ENCODE data around the gene RNASEH2B. TPM values are rescaled to one million over a fixed set of nuclear protein-coding genes. Genes with fewer than 3 reads are reported as not detected.

RNASEH2B gene
- total RNA-seq, 1 donor from 2014 or later = 60.5 TPM

DNA sequence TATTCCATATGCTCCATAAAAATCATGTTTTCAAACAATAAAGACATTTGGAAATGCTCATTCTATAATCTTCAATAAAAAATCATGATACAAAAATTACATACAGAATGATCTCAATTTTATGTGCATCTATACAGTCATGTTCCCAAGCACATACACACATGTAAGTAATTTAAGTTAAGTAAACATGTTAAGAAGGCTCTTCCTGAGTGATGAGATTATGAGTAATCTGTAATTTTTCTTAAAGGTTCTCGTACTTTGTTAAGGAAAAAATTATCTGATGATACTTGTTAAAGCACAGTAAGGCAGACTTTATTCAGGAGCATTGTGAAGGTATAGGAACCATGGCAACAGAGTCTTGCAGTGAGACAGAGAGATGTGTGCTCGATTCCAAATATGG, 36.1 kb upstream of the RNASEH2B start:
- Histone ChIP-seq H3K27me3 (no peaks in the 10 kb centered on the region), H3K4me3 (no peak overlapping the region), H3K9me3 (no peaks in the 10 kb centered on the region), H3K36me3 (no peaks in the 10 kb centered on the region), H3K27ac (no peak overlapping the region), H3K4me1 (no peaks in the 10 kb centered on the region)
- intact Hi-C loops (cut with DNase I) = no loop called here
- TF ChIP-seq, protein P1, sequence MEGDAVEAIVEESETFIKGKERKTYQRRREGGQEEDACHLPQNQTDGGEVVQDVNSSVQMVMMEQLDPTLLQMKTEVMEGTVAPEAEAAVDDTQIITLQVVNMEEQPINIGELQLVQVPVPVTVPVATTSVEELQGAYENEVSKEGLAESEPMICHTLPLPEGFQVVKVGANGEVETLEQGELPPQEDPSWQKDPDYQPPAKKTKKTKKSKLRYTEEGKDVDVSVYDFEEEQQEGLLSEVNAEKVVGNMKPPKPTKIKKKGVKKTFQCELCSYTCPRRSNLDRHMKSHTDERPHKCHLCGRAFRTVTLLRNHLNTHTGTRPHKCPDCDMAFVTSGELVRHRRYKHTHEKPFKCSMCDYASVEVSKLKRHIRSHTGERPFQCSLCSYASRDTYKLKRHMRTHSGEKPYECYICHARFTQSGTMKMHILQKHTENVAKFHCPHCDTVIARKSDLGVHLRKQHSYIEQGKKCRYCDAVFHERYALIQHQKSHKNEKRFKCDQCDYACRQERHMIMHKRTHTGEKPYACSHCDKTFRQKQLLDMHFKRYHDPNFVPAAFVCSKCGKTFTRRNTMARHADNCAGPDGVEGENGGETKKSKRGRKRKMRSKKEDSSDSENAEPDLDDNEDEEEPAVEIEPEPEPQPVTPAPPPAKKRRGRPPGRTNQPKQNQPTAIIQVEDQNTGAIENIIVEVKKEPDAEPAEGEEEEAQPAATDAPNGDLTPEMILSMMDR (IDR thresholded peaks at IDR 0.05) = no peak
- DNase-seq (ENCODE audit: low spot score in 2 of 2) = no peak

DNA sequence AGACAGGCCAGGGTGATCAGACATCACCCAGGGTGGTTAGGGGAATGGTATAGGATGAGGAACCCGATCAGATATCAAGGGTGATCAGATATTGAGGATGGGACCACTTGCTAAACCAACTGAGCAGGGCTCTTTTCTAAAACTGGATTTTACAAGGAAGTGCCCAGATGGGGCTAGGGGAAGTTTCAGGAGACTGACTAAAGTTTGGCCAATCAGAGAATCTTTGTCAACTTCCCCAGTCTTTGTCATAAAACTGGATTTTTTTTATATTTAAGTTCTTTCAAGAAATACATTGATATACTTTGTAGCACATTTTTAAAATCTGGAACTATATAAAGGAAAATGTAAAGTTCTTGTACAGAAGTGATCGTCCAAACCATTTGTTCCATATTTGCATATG, 35.6 kb upstream of the RNASEH2B start:
- intact Hi-C loops (cut with DNase I) = no loop called here
- no peak for DNase-seq (ENCODE audit: low spot score in 2 of 2)
- Histone ChIP-seq H3K9me3 (no peaks in the 10 kb centered on the region), H3K4me3 (no peak overlapping the region), H3K36me3 (no peaks in the 10 kb centered on the region), H3K27me3 (no peaks in the 10 kb centered on the region), H3K4me1 (no peaks in the 10 kb centered on the region), H3K27ac (no peak overlapping the region)
- TF ChIP-seq, protein P1 (IDR thresholded peaks at IDR 0.05) = no peak

DNA sequence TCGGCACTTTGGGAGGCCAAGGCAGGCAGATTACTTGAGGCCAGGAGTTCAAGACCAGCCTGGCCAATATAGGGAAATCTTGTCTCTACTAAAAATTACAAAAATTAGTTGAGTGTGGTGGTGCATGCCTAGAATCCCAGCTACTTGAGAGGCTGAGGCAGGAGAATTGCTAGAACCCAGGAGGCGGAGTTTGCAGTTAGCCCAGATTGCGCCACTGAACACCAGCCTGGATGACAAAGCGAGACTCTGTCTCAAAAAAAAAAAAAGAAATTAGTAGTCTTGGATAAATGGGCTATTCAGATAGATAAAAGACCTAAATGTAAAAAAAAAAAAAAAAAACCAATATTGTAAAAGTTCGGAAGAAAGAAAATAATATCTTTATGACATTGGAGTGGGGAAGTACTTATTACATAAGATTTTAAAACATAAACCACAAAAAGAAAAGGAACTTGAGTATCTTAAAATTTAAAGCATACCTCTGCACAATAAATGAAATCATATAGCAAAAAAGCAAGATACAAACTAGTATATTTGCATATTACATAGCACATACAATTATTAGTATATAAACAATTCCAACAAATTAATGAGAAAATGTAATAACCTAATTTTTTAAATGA, 26.7 kb upstream of the RNASEH2B start:
- H3K27ac ChIP-seq = no peak overlapping the region

DNA sequence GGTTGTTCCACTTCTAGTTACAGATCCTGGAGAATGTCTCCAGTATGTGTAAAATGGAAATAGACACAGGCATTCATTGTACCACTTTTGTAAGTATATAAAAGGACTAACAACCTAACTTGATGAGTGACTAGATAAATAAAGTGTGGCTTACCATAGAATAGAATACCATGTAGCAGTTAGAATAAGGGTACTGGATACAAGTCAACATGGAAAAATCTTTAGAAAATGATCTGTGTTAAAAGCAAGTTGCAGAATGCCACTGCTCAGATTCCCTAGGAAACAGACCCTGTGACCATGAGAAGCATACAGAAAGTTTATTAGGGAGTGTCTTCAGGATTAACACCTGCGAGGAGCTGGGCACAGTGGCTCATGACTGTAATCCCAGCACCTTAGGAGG, 25.9 kb upstream of the RNASEH2B start:
- H3K4me3 ChIP-seq = no peak overlapping the region
- H3K27ac ChIP-seq = no peak overlapping the region
- TF ChIP-seq, protein P1 (IDR thresholded peaks at IDR 0.05) = no peak
- no peaks in the 10 kb centered on the region for H3K4me1 ChIP-seq
- peaks cover 0 to 4% of the 10 kb centered on the region in 2 donors for H3K9me3 ChIP-seq
- DNase-seq (ENCODE audit: low spot score in 2 of 2) = no peak
- intact Hi-C loops (cut with DNase I) = no loop called here
- H3K36me3 ChIP-seq = no peaks in the 10 kb centered on the region
- no peaks in the 10 kb centered on the region for H3K27me3 ChIP-seq

More for the DNA sequence above, 26.7 kb upstream of the RNASEH2B start:
- Histone ChIP-seq H3K36me3 (no peaks in the 10 kb centered on the region), H3K9me3 (peaks cover 0 to 4% of the 10 kb centered on the region in 2 donors), H3K27me3 (no peaks in the 10 kb centered on the region), H3K4me1 (no peaks in the 10 kb centered on the region), H3K4me3 (no peak overlapping the region)
- intact Hi-C loops (cut with DNase I) = no loop called here
- TF ChIP-seq, protein P1 (IDR thresholded peaks at IDR 0.05) = no peak
- DNase-seq (ENCODE audit: low spot score in 2 of 2) = no peak

DNA sequence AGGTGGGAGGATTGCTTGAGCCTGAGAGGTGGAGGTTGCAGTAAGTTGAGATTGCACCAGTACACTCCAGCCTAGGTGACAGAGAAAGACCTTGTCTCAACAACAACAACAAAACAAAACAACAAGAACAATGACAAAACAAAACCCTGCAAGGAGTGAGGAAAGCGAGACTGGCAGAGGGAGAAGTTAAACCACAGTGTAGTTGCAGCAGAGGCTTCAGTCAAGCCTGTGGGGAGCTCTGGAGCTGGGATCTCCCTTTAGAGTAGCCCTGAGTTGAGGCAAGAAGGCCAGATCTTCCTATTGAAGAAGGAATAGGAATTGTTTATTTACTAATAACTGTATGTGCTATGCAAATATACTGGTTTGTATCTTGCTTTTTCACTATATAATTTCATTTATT, 25.3 kb upstream of the RNASEH2B start:
- H3K4me3 ChIP-seq = no peak overlapping the region
- DNase-seq (ENCODE audit: low spot score in 2 of 2) = no peak
- H3K27ac ChIP-seq = no peak overlapping the region
- peaks cover 0 to 4% of the 10 kb centered on the region in 2 donors for H3K9me3 ChIP-seq
- no peaks in the 10 kb centered on the region for H3K36me3 ChIP-seq
- no peaks in the 10 kb centered on the region for H3K27me3 ChIP-seq
- TF ChIP-seq, protein P1 (IDR thresholded peaks at IDR 0.05) = no peak
- intact Hi-C loops (cut with DNase I) = no loop called here
- H3K4me1 ChIP-seq = no peaks in the 10 kb centered on the region

DNA sequence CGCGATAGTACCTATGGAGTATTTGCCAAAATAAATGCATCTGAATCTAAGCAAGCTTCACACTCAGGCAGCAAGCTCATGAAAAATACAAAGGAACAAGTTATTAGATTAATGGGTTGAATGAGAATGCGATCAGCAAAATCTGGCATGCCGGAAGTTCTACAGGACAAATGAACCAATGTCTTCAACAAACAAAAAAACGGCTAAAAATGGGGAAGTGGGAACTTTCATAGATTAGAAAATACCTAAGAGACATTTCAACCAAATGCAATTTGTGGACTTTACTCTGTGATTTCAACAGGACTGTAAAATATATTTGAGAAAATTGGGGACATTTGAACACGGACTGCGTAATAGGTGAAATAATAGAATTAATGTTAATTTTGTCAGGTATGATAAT, 22.4 kb upstream of the RNASEH2B start:
- Histone ChIP-seq H3K36me3 (no peaks in the 10 kb centered on the region), H3K27ac (no peak overlapping the region), H3K9me3 (no peaks in the 10 kb centered on the region), H3K4me3 (no peak overlapping the region), H3K27me3 (no peaks in the 10 kb centered on the region), H3K4me1 (no peaks in the 10 kb centered on the region)
- no peak for DNase-seq (ENCODE audit: low spot score in 2 of 2)
- intact Hi-C loops (cut with DNase I) = no loop called here
- TF ChIP-seq, protein P1 (IDR thresholded peaks at IDR 0.05) = no peak
